IgD-negative memory B cell (primary cell): Measurements from ENCODE around the gene FRMD3. TPM values are rescaled to one million over a fixed set of nuclear protein-coding genes. Genes with fewer than 3 reads are reported as not detected.

Source experiments
- H3K27ac Mint-ChIP-seq, 3 donors: one replicate each; pipeline ENCODE4 v1.8.0; 2020 to 2022; ENCODE audit warnings: mild to moderate bottlenecking in 3 of 3, mixed read lengths in 3 of 3, moderate library complexity in 1 of 3
- H3K27me3 Mint-ChIP-seq: one replicate; pipeline ENCODE4 v1.8.0; 2021; ENCODE audit warnings: mixed read lengths
- H3K36me3 Mint-ChIP-seq: one replicate; pipeline ENCODE4 v1.8.0; 2020; ENCODE audit warnings: mild to moderate bottlenecking, mixed read lengths
- H3K4me1 Mint-ChIP-seq, 3 donors: one replicate each; pipeline ENCODE4 v1.8.0; 2020 to 2022; ENCODE audit warnings: mixed read lengths in 3 of 3, mild to moderate bottlenecking in 1 of 3
- H3K4me3 Mint-ChIP-seq, 4 donors: one replicate each; pipeline ENCODE4 v1.8.0; 2020 to 2022; ENCODE audit warnings: mild to moderate bottlenecking in 4 of 4, mixed read lengths in 4 of 4, moderate library complexity in 3 of 4
- H3K9me3 Mint-ChIP-seq, 3 donors: one replicate each; pipeline ENCODE4 v1.8.0; 2020 to 2021; ENCODE audit warnings: mixed read lengths in 3 of 3, mild to moderate bottlenecking in 1 of 3
- polyA plus RNA-seq: library from polyadenylated mRNA; unstranded; fragments of 300-500 nt; fragmentation: Illumina TruSeq; gene quantifications from one replicate; pipeline ENCODE4 v1.2.3, GENCODE V29; 2021

FRMD3 gene
- polyA plus RNA-seq, 1 donor from 2014 or later, result 1.1 TPM

GRCh38 chr9:83242066-83242465, 296.1 kb downstream of the FRMD3 start:
- H3K27me3 Mint-ChIP-seq, result no peaks in the 10 kb centered on the region
- peaks cover 0 to 2% (median 0%) of the 10 kb centered on the region in 3 donors for H3K9me3 Mint-ChIP-seq
- H3K4me1 Mint-ChIP-seq, result no peaks in the 10 kb centered on the region
- peaks cover 7% of the 10 kb centered on the region for H3K36me3 Mint-ChIP-seq
- no peak overlapping the region for H3K4me3 Mint-ChIP-seq
- no peak overlapping the region for H3K27ac Mint-ChIP-seq

- Mint-ChIP-seq H3K9me3 (peaks cover 0 to 2% (median 0%) of the 10 kb centered on the region in 3 donors), H3K4me3 (no peak overlapping the region), H3K27me3 (no peaks in the 10 kb centered on the region), H3K36me3 (peaks cover 1% of the 10 kb centered on the region), H3K27ac (no peak overlapping the region), H3K4me1 (no peaks in the 10 kb centered on the region)
Measured at GRCh38 chr9:83240671-83241070, 297.5 kb downstream of the FRMD3 start.

- Mint-ChIP-seq H3K27ac (no peak overlapping the region), H3K9me3 (peaks cover 0 to 2% (median 0%) of the 10 kb centered on the region in 3 donors)
Measured at GRCh38 chr9:83239747-83240146, 298.5 kb downstream of the FRMD3 start.

GRCh38 chr9:83238871-83239640, 299.1 kb downstream of the FRMD3 start:
- H3K9me3 Mint-ChIP-seq, result peaks cover 0 to 2% (median 0%) of the 10 kb centered on the region in 3 donors
- peaks cover 2% of the 10 kb centered on the region for H3K27me3 Mint-ChIP-seq
- H3K4me3 Mint-ChIP-seq, result no peak overlapping the region
- peaks cover 1% of the 10 kb centered on the region for H3K36me3 Mint-ChIP-seq
- no peak overlapping the region for H3K27ac Mint-ChIP-seq
- no peaks in the 10 kb centered on the region for H3K4me1 Mint-ChIP-seq

More at GRCh38 chr9:83239747-83240146, 298.5 kb downstream of the FRMD3 start:
- Mint-ChIP-seq H3K36me3 (peaks cover 1% of the 10 kb centered on the region), H3K4me3 (no peak overlapping the region), H3K27me3 (no peaks in the 10 kb centered on the region), H3K4me1 (no peaks in the 10 kb centered on the region)

GRCh38 chr9:83236029-83236696, 302.0 kb downstream of the FRMD3 start:
- peaks cover 0 to 2% (median 0%) of the 10 kb centered on the region in 3 donors for H3K9me3 Mint-ChIP-seq
- H3K27ac Mint-ChIP-seq, result no peak overlapping the region
- no peaks in the 10 kb centered on the region for H3K36me3 Mint-ChIP-seq
- H3K27me3 Mint-ChIP-seq, result peaks cover 3% of the 10 kb centered on the region
- H3K4me3 Mint-ChIP-seq, result no peak overlapping the region
- H3K4me1 Mint-ChIP-seq, result no peaks in the 10 kb centered on the region

GRCh38 chr9:83235526-83235925, 302.7 kb downstream of the FRMD3 start:
- H3K4me1 Mint-ChIP-seq, result no peaks in the 10 kb centered on the region
- H3K27me3 Mint-ChIP-seq, result peaks cover 3% of the 10 kb centered on the region
- H3K27ac Mint-ChIP-seq, result no peak overlapping the region
- peaks cover 0 to 2% (median 0%) of the 10 kb centered on the region in 3 donors for H3K9me3 Mint-ChIP-seq
- H3K36me3 Mint-ChIP-seq, result no peaks in the 10 kb centered on the region
- no peak overlapping the region for H3K4me3 Mint-ChIP-seq

- no peak overlapping the region for H3K4me3 Mint-ChIP-seq
- H3K27me3 Mint-ChIP-seq, result peaks cover 3% of the 10 kb centered on the region
Measured at GRCh38 chr9:83234541-83234940, 303.7 kb downstream of the FRMD3 start.

GRCh38 chr9:83233647-83234046, 304.6 kb downstream of the FRMD3 start:
- no peak overlapping the region for H3K27ac Mint-ChIP-seq
- peaks cover 3% of the 10 kb centered on the region for H3K27me3 Mint-ChIP-seq
- peaks cover 0 to 2% (median 0%) of the 10 kb centered on the region in 3 donors for H3K9me3 Mint-ChIP-seq
- H3K4me1 Mint-ChIP-seq, result no peaks in the 10 kb centered on the region
- no peaks in the 10 kb centered on the region for H3K36me3 Mint-ChIP-seq
- no peak overlapping the region for H3K4me3 Mint-ChIP-seq

More at GRCh38 chr9:83234541-83234940, 303.7 kb downstream of the FRMD3 start:
- H3K9me3 Mint-ChIP-seq, result peaks cover 0 to 2% (median 0%) of the 10 kb centered on the region in 3 donors
- no peak overlapping the region for H3K27ac Mint-ChIP-seq
- no peaks in the 10 kb centered on the region for H3K4me1 Mint-ChIP-seq
- no peaks in the 10 kb centered on the region for H3K36me3 Mint-ChIP-seq

GRCh38 chr9:83231039-83231438, 307.2 kb downstream of the FRMD3 start:
- Mint-ChIP-seq H3K9me3 (peaks cover 0 to 2% (median 0%) of the 10 kb centered on the region in 3 donors), H3K4me1 (no peaks in the 10 kb centered on the region), H3K27ac (no peak overlapping the region), H3K4me3 (no peak overlapping the region), H3K27me3 (peaks cover 3% of the 10 kb centered on the region), H3K36me3 (no peaks in the 10 kb centered on the region)

- H3K4me3 Mint-ChIP-seq, result peak overlapping the region in 1 of 4 donors; percentile 49
- peaks cover 20% of the 10 kb centered on the region for H3K27me3 Mint-ChIP-seq
- peaks cover 2 to 6% (median 5%) of the 10 kb centered on the region in 3 donors for H3K9me3 Mint-ChIP-seq
- H3K4me1 Mint-ChIP-seq, result peaks cover 0 to 3% (median 0%) of the 10 kb centered on the region in 3 donors
- H3K36me3 Mint-ChIP-seq, result peaks cover 5% of the 10 kb centered on the region
- no peak overlapping the region for H3K27ac Mint-ChIP-seq
Measured at GRCh38 chr9:83220730-83221129, 317.5 kb downstream of the FRMD3 start.

- H3K36me3 Mint-ChIP-seq, result peaks cover 5% of the 10 kb centered on the region
- peak overlapping the region in 2 of 4 donors; percentile 57 to 90 for H3K4me3 Mint-ChIP-seq
- peaks cover 4 to 6% (median 5%) of the 10 kb centered on the region in 3 donors for H3K9me3 Mint-ChIP-seq
- peaks cover 20% of the 10 kb centered on the region for H3K27me3 Mint-ChIP-seq
- H3K27ac Mint-ChIP-seq, result no peak overlapping the region
- peaks cover 0 to 3% (median 0%) of the 10 kb centered on the region in 3 donors for H3K4me1 Mint-ChIP-seq
Measured at GRCh38 chr9:83219924-83220438, 318.2 kb downstream of the FRMD3 start.

GRCh38 chr9:83219154-83219923, 318.9 kb downstream of the FRMD3 start:
- H3K27ac Mint-ChIP-seq, result no peak overlapping the region
- H3K9me3 Mint-ChIP-seq, result peaks cover 5 to 8% (median 6%) of the 10 kb centered on the region in 3 donors
- H3K4me1 Mint-ChIP-seq, result peaks cover 0 to 3% (median 0%) of the 10 kb centered on the region in 3 donors
- peaks cover 5% of the 10 kb centered on the region for H3K36me3 Mint-ChIP-seq
- peak overlapping the region in 2 of 4 donors; percentile 57 to 90 for H3K4me3 Mint-ChIP-seq
- peaks cover 20% of the 10 kb centered on the region for H3K27me3 Mint-ChIP-seq

GRCh38 chr9:83218411-83219090, 319.6 kb downstream of the FRMD3 start:
- Mint-ChIP-seq H3K4me1 (peaks cover 0 to 3% (median 0%) of the 10 kb centered on the region in 3 donors), H3K9me3 (peaks cover 5 to 8% (median 6%) of the 10 kb centered on the region in 3 donors), H3K36me3 (peaks cover 5% of the 10 kb centered on the region), H3K27ac (no peak overlapping the region), H3K4me3 (peak overlapping the region in 1 of 4 donors; percentile 37), H3K27me3 (peaks cover 20% of the 10 kb centered on the region)

- peaks cover 4% of the 10 kb centered on the region for H3K27me3 Mint-ChIP-seq
- H3K27ac Mint-ChIP-seq, result no peak overlapping the region
- H3K9me3 Mint-ChIP-seq, result peaks cover 0 to 12% (median 0%) of the 10 kb centered on the region in 3 donors
- H3K4me3 Mint-ChIP-seq, result no peak overlapping the region
- no peaks in the 10 kb centered on the region for H3K4me1 Mint-ChIP-seq
- peaks cover 2% of the 10 kb centered on the region for H3K36me3 Mint-ChIP-seq
Measured at GRCh38 chr9:83209188-83209731, 328.9 kb downstream of the FRMD3 start.
